Airway epithelial cell (primary cell): Measurements from ENCODE around the gene USP31. TPM values are rescaled to one million over a fixed set of nuclear protein-coding genes. Genes with fewer than 3 reads are reported as not detected.

Experiments used
- total RNA-seq: library from RNA; depleted of rRNA; stranded (reverse); fragments of >200 nt; gene quantifications from 2 replicates; pipeline ENCODE4 v1.2.3, GENCODE V29; 2015

The USP31 gene, protein sequence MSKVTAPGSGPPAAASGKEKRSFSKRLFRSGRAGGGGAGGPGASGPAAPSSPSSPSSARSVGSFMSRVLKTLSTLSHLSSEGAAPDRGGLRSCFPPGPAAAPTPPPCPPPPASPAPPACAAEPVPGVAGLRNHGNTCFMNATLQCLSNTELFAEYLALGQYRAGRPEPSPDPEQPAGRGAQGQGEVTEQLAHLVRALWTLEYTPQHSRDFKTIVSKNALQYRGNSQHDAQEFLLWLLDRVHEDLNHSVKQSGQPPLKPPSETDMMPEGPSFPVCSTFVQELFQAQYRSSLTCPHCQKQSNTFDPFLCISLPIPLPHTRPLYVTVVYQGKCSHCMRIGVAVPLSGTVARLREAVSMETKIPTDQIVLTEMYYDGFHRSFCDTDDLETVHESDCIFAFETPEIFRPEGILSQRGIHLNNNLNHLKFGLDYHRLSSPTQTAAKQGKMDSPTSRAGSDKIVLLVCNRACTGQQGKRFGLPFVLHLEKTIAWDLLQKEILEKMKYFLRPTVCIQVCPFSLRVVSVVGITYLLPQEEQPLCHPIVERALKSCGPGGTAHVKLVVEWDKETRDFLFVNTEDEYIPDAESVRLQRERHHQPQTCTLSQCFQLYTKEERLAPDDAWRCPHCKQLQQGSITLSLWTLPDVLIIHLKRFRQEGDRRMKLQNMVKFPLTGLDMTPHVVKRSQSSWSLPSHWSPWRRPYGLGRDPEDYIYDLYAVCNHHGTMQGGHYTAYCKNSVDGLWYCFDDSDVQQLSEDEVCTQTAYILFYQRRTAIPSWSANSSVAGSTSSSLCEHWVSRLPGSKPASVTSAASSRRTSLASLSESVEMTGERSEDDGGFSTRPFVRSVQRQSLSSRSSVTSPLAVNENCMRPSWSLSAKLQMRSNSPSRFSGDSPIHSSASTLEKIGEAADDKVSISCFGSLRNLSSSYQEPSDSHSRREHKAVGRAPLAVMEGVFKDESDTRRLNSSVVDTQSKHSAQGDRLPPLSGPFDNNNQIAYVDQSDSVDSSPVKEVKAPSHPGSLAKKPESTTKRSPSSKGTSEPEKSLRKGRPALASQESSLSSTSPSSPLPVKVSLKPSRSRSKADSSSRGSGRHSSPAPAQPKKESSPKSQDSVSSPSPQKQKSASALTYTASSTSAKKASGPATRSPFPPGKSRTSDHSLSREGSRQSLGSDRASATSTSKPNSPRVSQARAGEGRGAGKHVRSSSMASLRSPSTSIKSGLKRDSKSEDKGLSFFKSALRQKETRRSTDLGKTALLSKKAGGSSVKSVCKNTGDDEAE (N-terminal part only)
- total RNA-seq: 8.6 and 10.3 TPM in 2 replicates

GRCh38 chr16:23149267-23149992 lies at the start of gene USP31:
USP31 (minus strand) TSS chr16:23149452; CDS start chr16:23149270, 182 bp downstream.

DNA sequence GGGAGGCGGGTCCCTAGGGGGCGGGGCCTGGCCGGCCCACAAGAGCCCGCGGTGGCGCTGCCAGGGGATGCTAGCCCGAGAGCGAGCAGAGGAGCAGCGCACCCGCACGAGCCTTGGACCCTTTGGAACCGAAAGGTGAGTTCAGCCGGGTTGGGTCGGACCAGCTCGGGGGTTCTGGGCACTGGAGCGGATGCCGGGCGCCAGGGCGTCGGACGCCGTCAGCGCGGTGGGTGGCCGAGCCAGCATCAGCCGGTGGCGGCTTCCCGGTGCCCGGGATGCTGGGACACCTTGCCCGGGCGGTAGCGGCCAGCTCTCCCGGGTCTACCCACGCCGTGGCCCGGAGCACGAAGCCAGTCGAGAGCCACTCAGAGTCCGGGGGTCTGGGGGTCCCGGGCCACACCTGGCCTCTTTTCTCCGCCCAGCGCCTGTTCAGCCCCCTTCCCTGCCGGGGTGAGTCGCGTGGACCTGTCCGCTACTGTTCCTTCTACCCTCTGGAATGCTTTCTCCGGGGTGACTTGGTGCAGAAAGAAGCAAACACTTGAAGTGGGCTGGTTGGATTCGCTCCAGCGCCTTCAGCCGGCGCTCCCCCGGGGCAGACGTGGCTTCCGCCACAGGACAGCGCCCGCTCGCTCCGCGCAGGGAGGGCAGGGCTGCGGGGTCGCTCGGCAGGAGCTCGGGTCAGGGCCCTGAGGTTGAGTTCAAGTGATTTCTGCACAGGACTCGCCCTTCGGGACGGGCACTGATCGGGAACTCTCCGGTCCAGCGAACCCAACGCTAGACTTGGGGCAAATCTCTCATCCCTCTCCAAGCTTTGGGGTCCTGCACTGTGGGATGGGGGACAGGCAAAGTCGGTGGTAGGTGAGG lies 33.7 kb upstream of the USP31 start, which contains the start of gene SCNN1G:
Gene SCNN1G (plus strand): TSS at position 67 of the 864 bp plus-strand sequence. CDS start 3,527 bp downstream, outside the sequence.

Other genes starting within 250 kb of the USP31 start
- gene SCNN1G, start 33.3 kb upstream of the USP31 start, total RNA-seq: 1.8 and 1.9 TPM in 2 replicates
- 2.7 and 4.8 TPM in 2 replicates for gene SCNN1B, start 152.8 kb upstream of the USP31 start, total RNA-seq